PC-9 (cell line): ENCODE measurements around the gene SYTL1. TPM values are rescaled to one million over a fixed set of nuclear protein-coding genes. Genes with fewer than 3 reads are reported as not detected.

Experiments
- BruUV-seq: library from RNA; stranded (reverse); fragments of 400-500 nt; replicated peaks from 2 replicates; lab custom pipeline; 2021; lab: Mats Ljungman, UMichigan
- CTCF ChIA-PET: fragments of 300-600 bp; sonication (Branson Sonifier 250); formaldehyde crosslinking; loops from one replicate; lab custom pipeline; 2022; ENCODE audit warnings: antibody characterized with exemption; lab: Charles Lee
- POLR2A ChIA-PET: fragments of 300-600 bp; sonication (Branson Sonifier 250); formaldehyde crosslinking; loops from one replicate; lab custom pipeline; 2022; ENCODE audit warnings: antibody characterized with exemption; ENCODE audit not compliant: unreplicated experiment; lab: Charles Lee
- DNase-seq, 2 experiments: peaks; one replicate each; pipeline versions ENCODE4 v3.0.0 to v3.0.0-alpha.2; 2015 to 2022; ENCODE audit warnings: mixed read lengths in 1 of 2
- H2AFZ ChIP-seq: fragments of 200-600 bp; sonication (generic); 2 replicates; pipeline ENCODE4 v1.8.1; 2017; ENCODE audit warnings: antibody characterized with exemption
- H3F3A ChIP-seq: fragments of 200-600 bp; sonication (generic); 2 replicates; pipeline ENCODE4 v1.8.1; 2017; ENCODE audit warnings: antibody characterized with exemption, mild to moderate bottlenecking, low read depth; ENCODE audit not compliant: insufficient read depth
- H3K27ac ChIP-seq: fragments of 200-600 bp; sonication (generic); 2 replicates; pipeline ENCODE4 v1.6.1; 2016; ENCODE audit warnings: mixed run types
- H3K27me3 ChIP-seq: fragments of 200-600 bp; sonication (generic); 2 replicates; pipeline ENCODE4 v1.6.1; 2016; ENCODE audit warnings: low read depth, mixed run types; ENCODE audit not compliant: insufficient read depth
- H3K36me3 ChIP-seq: fragments of 200-600 bp; sonication (generic); 2 replicates; pipeline ENCODE4 v1.6.1; 2016; ENCODE audit warnings: low read depth, mixed run types
- H3K4me1 ChIP-seq: fragments of 200-600 bp; sonication (generic); replicated peaks from 2 replicates; pipeline ENCODE4 v1.6.1; 2016; ENCODE audit warnings: mixed run types; ENCODE audit not compliant: insufficient read depth
- H3K4me2 ChIP-seq: fragments of 200-600 bp; sonication (generic); 2 replicates; pipeline ENCODE4 v1.6.1; 2017; ENCODE audit warnings: mixed run types
- H3K4me3 ChIP-seq: fragments of 200-600 bp; sonication (generic); 2 replicates; pipeline ENCODE4 v1.6.1; 2016; ENCODE audit warnings: mixed run types
- H3K79me2 ChIP-seq: fragments of 200-600 bp; sonication (generic); 2 replicates; pipeline ENCODE4 v1.6.1; 2017; ENCODE audit warnings: low read depth, mixed run types
- H3K9me2 ChIP-seq: fragments of 200-600 bp; sonication (generic); 2 replicates; pipeline ENCODE4 v1.8.1; 2017; ENCODE audit warnings: mild to moderate bottlenecking; ENCODE audit not compliant: insufficient read depth
- H3K9me3 ChIP-seq: fragments of 200-600 bp; sonication (generic); 2 replicates; pipeline ENCODE4 v1.8.1; 2016; ENCODE audit warnings: low read depth; ENCODE audit not compliant: insufficient read depth
- H4K20me1 ChIP-seq: fragments of 200-600 bp; sonication (generic); 2 replicates; pipeline ENCODE4 v1.8.1; 2017; ENCODE audit not compliant: insufficient read depth
- EZH2 ChIP-seq: fragments of 200-600 bp; sonication (generic); IDR thresholded peaks from 2 replicates; pipeline ENCODE4 v1.8.0; 2017; ENCODE audit warnings: antibody characterized with exemption, low read depth
- intact Hi-C: fragments of 100-400 bp; cut with micrococcal nuclease; formaldehyde crosslinking; loops from one replicate; pipeline ENCODE4 v1.10.0; 2022; ENCODE audit not compliant: unreplicated experiment
- total RNA-seq: library from RNA; stranded (reverse); gene quantifications from 2 replicates; pipeline ENCODE4 v1.2.3, GENCODE V29; 2021
- TF ChIP-seq, protein P1 (sequence below): fragments of 200-600 bp; sonication (generic); conservative IDR thresholded peaks from 2 replicates; pipeline ENCODE4 v1.6.1; 2017; ENCODE audit warnings: mixed run types, antibody characterized with exemption, mild to moderate bottlenecking, moderate library complexity

SYTL1 gene
- total RNA-seq, 1 experiment from 2014 or later, result 43.7 TPM

DNA sequence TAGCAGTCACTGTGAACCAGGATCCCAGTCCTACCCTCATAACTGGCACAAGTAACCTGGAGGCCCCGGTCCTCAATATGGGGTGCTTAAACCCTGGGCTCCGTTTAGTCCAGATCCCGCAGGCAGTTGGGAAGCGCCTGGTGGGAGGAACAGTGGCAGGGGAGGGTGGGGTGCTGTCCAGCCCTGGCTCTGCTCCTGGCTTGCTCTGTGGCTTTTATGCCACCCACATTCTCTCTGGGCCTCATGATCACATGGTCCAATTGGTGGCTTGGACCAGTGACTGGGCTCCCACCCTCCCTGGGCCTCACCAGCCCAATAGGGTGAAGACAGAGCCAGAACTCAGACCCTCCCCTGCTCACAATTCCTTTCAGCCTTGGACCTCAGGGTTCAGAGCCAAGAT is 38.4 kb downstream of the SYTL1 start:
- no peak overlapping the region for H3K4me3 ChIP-seq
- H4K20me1 ChIP-seq, result no peaks in the 10 kb centered on the region
- POLR2A ChIA-PET, result no interaction called here
- intact Hi-C loops, result no loop called here
- TF ChIP-seq EZH2, result no peak
- TF ChIP-seq, protein P1, sequence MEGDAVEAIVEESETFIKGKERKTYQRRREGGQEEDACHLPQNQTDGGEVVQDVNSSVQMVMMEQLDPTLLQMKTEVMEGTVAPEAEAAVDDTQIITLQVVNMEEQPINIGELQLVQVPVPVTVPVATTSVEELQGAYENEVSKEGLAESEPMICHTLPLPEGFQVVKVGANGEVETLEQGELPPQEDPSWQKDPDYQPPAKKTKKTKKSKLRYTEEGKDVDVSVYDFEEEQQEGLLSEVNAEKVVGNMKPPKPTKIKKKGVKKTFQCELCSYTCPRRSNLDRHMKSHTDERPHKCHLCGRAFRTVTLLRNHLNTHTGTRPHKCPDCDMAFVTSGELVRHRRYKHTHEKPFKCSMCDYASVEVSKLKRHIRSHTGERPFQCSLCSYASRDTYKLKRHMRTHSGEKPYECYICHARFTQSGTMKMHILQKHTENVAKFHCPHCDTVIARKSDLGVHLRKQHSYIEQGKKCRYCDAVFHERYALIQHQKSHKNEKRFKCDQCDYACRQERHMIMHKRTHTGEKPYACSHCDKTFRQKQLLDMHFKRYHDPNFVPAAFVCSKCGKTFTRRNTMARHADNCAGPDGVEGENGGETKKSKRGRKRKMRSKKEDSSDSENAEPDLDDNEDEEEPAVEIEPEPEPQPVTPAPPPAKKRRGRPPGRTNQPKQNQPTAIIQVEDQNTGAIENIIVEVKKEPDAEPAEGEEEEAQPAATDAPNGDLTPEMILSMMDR, result no peak
- CTCF ChIA-PET, result no interaction called here
- no peak overlapping the region for H3K4me2 ChIP-seq
- H3K4me1 ChIP-seq, result no peaks in the 10 kb centered on the region
- no peaks in the 10 kb centered on the region for H3K9me2 ChIP-seq
- no peak for DNase-seq
- H3K27ac ChIP-seq, result no peak overlapping the region
- H3K79me2 ChIP-seq, result no peaks in the 10 kb centered on the region
- no peaks in the 10 kb centered on the region for H3K36me3 ChIP-seq
- no TSS peak for BruUV-seq
- H3K27me3 ChIP-seq, result no peaks in the 10 kb centered on the region
- no peaks in the 10 kb centered on the region for H3F3A ChIP-seq
- H2AFZ ChIP-seq, result no peak overlapping the region
- H3K9me3 ChIP-seq, result no peaks in the 10 kb centered on the region

GRCh38 chr1:27380766-27381733 is 39.2 kb downstream of the SYTL1 start:
- CTCF ChIA-PET, result interaction anchor here (1.4 kb wide), 1 partner anchor 12 kb away, joined by 4 read pairs; no protein-coding TSS in a partner anchor
- POLR2A ChIA-PET, result no interaction called here
- intact Hi-C loops, result no loop called here
- Histone ChIP-seq H3K36me3 (no peaks in the 10 kb centered on the region), H3K79me2 (no peaks in the 10 kb centered on the region), H3K4me2 (no peak overlapping the region), H3K27me3 (no peaks in the 10 kb centered on the region), H3K4me1 (no peaks in the 10 kb centered on the region), H3F3A (no peaks in the 10 kb centered on the region), H4K20me1 (no peaks in the 10 kb centered on the region), H3K9me3 (no peaks in the 10 kb centered on the region), H3K27ac (no peak overlapping the region), H2AFZ (no peak overlapping the region), H3K9me2 (no peaks in the 10 kb centered on the region), H3K4me3 (no peak overlapping the region)
- TF ChIP-seq EZH2, result no peak
- TF ChIP-seq, protein P1, result no peak
- no TSS peak for BruUV-seq
- DNase-seq, result no peak

- Histone ChIP-seq H3K4me2 (no peak overlapping the region), H4K20me1 (no peaks in the 10 kb centered on the region), H3F3A (no peaks in the 10 kb centered on the region), H3K36me3 (no peaks in the 10 kb centered on the region), H3K9me2 (no peaks in the 10 kb centered on the region), H3K4me1 (no peaks in the 10 kb centered on the region), H3K9me3 (no peaks in the 10 kb centered on the region), H3K4me3 (no peak overlapping the region), H3K79me2 (no peaks in the 10 kb centered on the region), H2AFZ (no peak overlapping the region), H3K27me3 (no peaks in the 10 kb centered on the region), H3K27ac (no peak overlapping the region)
- intact Hi-C loops, result loop anchor here (2.0 kb wide), 1 partner anchor 15 kb away; the partner anchor contains the start of gene MAP3K6
- TF ChIP-seq, protein P1, result no peak
- no peak for TF ChIP-seq EZH2
- no TSS peak for BruUV-seq
- POLR2A ChIA-PET, result interaction anchor here (0.5 to 0.6 kb wide), 2 partner anchors 39 to 387 kb away, joined by 5 to 7 read pairs; no protein-coding TSS in a partner anchor
- DNase-seq, result no peak
- CTCF ChIA-PET, result interaction anchor here (0.6 to 1.4 kb wide), 3 partner anchors 13 to 1218 kb away, joined by 3 to 8 read pairs (median 4); no protein-coding TSS in a partner anchor
Observed at GRCh38 chr1:27381969-27382762, 40.3 kb downstream of the SYTL1 start.
